ENCODE measurements around the gene LSM10. TPM values are rescaled to one million over a fixed set of nuclear protein-coding genes. Genes with fewer than 3 reads are reported as not detected.

LSM10 gene
- total RNA-seq, 1 experiment from 2014 or later, result 42.2 TPM

GRCh38 chr1:36392836-36393235 lies 4.9 kb downstream of the LSM10 start:
- H3K27me3 Mint-ChIP-seq (ENCODE audit: low read depth), result no peaks in the 10 kb centered on the region
- TF ChIP-seq CTCF (conservative IDR thresholded peaks at IDR 0.05), result no peak

More at GRCh38 chr1:36392836-36393235, 4.9 kb downstream of the LSM10 start:
- peaks cover 10 to 11% of the 10 kb centered on the region in 2 experiments for H3K4me1 Mint-ChIP-seq
- Histone ChIP-seq H3K79me2 (ENCODE audit: insufficient read depth, low read length) (no peaks in the 10 kb centered on the region), H2AFZ (ENCODE audit: low read length) (no peak overlapping the region), H2BK20ac (ENCODE audit: low read depth, low read length, poor library complexity, severe bottlenecking) (no peak overlapping the region), H3K56ac (ENCODE audit: insufficient read length, low read depth, low read length) (no peak overlapping the region), H3K4me1 (ENCODE audit: insufficient read depth, low read length) (no peaks in the 10 kb centered on the region), H3K4ac (ENCODE audit: low read depth, low read length) (no peak overlapping the region), H2BK5ac (ENCODE audit: insufficient read length, low read length) (no peak overlapping the region), H3K79me1 (ENCODE audit: insufficient read depth, low read depth, low read length, poor library complexity, severe bottlenecking) (peaks cover 4% of the 10 kb centered on the region), H3K23me2 (ENCODE audit: insufficient read length, low read depth, low read length, poor library complexity, severe bottlenecking) (peaks cover 4% of the 10 kb centered on the region), H4K20me1 (ENCODE audit: control insufficient read depth, insufficient read depth, insufficient read length) (no peaks in the 10 kb centered on the region), H3K18ac (ENCODE audit: insufficient read length, low read depth, low read length) (no peak overlapping the region), H3K4me2 (ENCODE audit: insufficient read depth, insufficient read length, low read length) (no peak overlapping the region), H4K91ac (ENCODE audit: insufficient read length, low read depth, low read length) (no peak overlapping the region), H4K8ac (replicated peaks; ENCODE audit: insufficient read length, low read depth, low read length) (no peak overlapping the region), H2BK15ac (ENCODE audit: low read depth, low read length) (no peak overlapping the region), H2AK5ac (ENCODE audit: insufficient read length, low read length) (no peak overlapping the region), H3K9ac (ENCODE audit: extremely low read depth, insufficient read length, low read length) (no peak overlapping the region), H3T11ph (ENCODE audit: low read length) (no peak overlapping the region), H3K9me3 (ENCODE audit: control insufficient read depth, low read depth, low read length) (no peaks in the 10 kb centered on the region), H2BK120ac (ENCODE audit: low read depth, low read length, poor library complexity, severe bottlenecking) (no peak overlapping the region), H3K23ac (ENCODE audit: insufficient read length, low read depth, low read length) (no peak overlapping the region), H4K5ac (ENCODE audit: insufficient read length, low read depth, low read length) (no peak overlapping the region), H3K27me3 (ENCODE audit: insufficient read depth, low read length) (no peaks in the 10 kb centered on the region), H3K27ac (ENCODE audit: insufficient read length, low read depth, low read length) (no peak overlapping the region), H2BK12ac (ENCODE audit: insufficient read length, low read depth, low read length) (no peak overlapping the region), H3K14ac (ENCODE audit: insufficient read depth, low read length) (no peak overlapping the region)
- H3K9me3 Mint-ChIP-seq, result no peaks in the 10 kb centered on the region; a peak in 1 of 5 replicates
- WGBS (ENCODE audit: extremely low coverage, insufficient read length, low lambda C conversion rate), result no CpG with 5 or more reads among the region's 4 CpGs
- H3K27ac Mint-ChIP-seq, result no peak overlapping the region
- no peak overlapping the region for H3K4me3 Mint-ChIP-seq
- DNase-seq, result no peak
- H3K36me3 Mint-ChIP-seq (ENCODE audit: insufficient read depth in 1 of 3, low read depth in 3 of 3), result peaks cover 15 to 48% (median 32%) of the 10 kb centered on the region in 3 experiments; a peak in 6 of 7 replicates
